Hepatic stellate cell (primary cell): ENCODE data around the gene TMEM222.
"Not testable (repeated sequence)": the region's sequence is repeated elsewhere in the genome, so short reads cannot be mapped to it uniquely, and the experiment has no call there.

Experiments
- DNase-seq: peaks from one replicate; pipeline ENCODE4 v3.0.0; 2011; ENCODE audit warnings: low spot score

Gene TMEM222

DNA sequence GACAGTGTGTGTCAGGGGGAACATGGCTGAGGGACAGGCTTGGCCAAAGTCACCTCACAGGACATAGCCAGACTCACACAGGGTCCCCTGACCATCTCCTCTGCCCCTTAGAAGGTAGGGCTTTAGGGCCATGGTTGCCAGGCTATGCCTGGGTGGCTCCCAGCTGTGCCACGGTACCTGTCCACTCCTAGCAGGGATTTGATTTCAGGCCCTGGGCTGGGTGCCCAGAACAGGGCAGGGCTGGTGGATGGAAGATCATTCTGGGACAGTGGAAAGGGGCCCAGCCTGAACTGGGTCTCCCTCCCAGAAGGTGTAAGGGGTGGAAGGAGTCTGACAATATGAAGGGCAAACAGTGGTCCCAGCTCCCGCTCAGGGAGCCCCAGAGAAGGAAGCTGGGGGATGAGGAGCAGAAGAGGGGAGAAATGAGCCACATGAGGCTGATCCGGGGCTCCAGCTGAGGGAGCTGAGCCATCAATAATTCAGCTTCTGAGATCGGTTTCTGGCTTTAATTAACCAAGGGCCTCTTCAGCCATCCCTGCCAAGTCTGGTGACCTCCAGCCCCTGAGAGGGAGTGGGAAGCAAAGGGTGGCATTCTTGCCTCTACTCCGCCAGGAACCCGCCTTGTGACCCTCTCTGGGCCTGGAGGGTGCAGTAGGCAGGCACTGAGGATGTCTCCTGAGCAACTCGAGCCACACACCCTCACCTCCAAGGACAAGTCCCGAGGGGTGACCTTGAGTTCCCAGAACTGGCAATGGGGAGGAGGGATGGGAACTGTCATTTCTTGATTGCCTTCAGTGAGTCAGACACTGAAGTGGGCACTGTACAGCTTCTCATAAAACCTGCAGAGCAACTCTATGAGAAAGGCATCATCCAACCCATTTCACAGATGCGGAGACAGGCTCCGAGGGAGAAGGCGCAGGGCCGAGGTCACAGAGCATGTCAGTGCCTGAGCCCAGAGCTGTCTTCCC is 59.1 kb downstream of the TMEM222 start:
- DNase-seq, result no peak

DNA sequence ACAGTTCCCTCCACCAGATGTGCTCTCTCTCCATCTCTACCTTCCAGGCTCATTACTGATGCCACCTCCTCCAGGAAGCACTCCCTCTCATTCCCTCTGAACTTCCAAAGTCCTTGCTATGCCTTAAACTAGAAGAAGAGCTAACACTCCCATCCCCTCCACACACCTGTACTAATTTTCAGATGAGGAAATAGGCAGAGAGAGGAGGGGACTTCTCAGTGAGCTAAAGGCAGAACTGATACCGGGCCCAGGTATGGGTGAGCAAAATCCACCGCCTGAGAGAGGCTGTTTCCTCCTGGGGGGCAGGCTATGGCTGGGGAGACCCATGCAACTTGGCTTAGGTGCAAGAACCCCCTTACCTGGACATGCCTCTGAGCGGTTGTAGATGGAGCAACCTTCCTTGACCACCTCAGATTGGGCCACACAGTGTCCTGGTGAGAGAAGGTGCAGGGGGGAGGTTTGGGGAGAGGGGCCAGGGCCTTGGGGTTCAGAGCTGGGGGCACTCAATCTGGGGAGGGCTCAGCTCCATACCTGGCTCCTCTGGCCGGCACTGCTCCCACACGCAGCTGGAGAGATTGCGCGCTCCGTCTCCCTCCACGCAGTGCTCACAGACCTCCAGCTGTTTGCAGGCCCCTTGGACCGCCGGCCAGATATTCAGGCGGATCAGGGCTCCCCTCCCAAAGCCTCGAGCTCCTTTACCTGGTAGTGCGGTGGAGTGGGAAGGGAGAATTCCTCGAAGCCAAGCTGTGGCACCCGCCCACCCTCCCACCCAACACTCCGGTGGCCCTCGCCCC is 60.2 kb downstream of the TMEM222 start:
- DNase-seq, result no peak

DNA sequence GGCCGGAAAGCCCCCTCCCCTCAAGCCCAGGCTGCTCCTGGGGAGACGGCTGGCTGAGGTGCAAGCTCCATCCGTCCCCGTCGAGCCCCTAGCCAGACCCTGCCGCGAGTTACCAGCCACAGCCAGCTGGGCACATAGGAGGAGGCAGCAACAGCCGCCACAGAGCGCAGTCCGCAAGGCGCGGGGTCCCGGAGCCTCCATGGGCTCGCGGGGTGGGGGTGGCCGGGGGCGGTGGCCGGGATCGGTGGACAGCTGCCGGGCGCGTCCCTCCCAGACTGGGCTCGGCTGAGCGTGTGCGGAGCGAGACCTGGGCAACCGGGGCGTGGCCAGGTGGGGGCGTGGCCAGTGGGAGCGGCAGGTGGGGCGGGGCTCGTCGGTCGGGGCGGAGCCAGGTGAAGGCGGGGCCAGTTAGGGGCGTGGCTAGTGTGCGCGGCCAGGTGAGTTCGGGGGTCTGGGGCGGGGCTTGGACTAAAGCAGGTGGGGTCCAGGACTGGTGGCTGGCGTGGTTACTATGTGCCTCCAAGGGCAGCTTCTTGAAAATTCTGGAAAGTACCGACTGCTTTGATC is 61.2 kb downstream of the TMEM222 start, which contains the start of gene CD164L2:
Gene CD164L2 (minus strand): TSS at position 295 of the 567 bp plus-strand sequence. CDS start 94 bp downstream, at position 201.
- DNase-seq, result no peak

DNA sequence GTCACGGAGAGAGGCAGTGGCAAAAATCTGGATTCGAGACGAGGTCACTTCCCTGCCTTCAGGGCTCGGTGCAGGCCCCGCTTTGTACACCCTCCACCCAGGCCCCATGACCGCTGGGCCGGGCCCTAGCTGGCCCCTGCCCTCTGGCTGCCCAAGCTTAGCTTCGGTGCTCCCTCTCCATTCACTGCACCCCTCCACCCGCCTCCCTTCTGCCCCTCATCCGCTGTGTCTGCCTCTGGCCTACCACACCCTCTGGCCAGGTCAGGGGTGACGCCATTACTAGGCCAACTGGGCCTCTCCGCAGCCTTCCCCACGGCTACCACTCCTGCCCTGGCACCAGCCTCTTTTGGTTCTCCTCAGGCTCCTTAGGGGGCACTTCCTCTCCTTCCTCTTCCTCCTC is 61.7 kb downstream of the TMEM222 start:
- no peak for DNase-seq

DNA sequence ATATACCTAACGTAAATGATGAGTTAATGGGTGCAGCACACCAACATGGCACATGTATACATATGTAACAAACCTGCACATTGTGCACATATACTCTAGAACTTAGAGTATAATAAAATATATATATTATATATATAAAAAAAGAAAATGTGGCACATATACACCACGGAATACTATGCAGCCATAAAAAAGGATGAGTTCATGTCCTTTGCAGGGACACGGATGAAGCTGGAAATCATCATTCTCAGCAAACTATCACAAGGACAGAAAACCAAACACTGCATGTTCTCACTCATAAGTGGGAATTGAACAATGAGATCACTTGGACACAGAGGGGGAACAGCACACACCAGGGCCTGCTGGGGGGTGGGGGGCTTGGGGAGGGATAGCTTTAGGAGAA is 62.8 kb downstream of the TMEM222 start:
- DNase-seq, result not testable (repeated sequence)
